NCI-H82 treated with DMSO at 0.1 percent for 48 hours (cell line): ENCODE measurements around the gene STARD3.
"Not testable (repeated sequence)": the region's sequence is repeated elsewhere in the genome, so short reads cannot be mapped to it uniquely, and the experiment has no call there.

ENCODE experiments used
- DNase-seq: peaks from one replicate; lab custom pipeline; 2025; ENCODE audit not compliant: unreplicated experiment; lab: John Stamatoyannopoulos, UW

The STARD3 gene

DNA sequence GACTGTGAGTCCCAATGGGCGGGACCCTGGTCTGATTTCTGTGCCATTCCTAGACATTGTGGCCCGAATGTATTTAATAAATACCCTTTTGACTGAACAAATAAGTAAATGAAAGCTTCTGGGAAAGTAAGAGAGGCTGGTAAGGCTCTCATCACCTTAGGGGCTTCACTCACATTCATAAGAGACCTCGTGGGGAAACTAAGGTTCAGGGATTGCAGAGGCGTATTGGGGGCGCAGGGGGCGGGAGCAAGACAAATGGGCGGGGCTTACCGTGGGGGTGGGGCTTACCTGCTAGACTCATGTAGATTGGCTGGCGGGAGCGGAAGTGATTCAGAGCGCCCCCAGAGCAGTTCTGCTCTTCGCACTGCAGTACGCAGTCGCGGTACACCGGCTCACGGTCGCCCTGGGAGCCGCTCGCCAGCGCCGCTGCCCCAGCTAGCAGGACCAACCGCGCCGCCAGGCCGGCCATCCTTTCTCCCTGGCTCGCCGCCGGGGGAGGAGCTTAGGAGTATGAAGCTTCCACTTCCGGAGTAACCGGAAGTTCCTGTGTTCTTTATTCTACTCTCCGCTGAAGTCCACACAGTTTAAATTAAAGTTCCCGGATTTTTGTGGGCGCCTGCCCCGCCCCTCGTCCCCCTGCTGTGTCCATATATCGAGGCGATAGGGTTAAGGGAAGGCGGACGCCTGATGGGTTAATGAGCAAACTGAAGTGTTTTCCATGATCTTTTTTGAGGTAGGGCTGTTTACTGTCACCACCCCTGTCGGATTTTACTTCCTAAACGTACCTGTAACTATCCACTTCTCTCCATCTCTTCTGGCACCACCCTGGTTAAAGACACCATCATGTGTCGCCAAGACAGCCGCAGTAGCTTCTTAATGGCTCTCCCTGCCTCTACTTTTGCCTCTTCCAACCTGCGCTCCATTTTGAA lies 50.9 kb downstream of the STARD3 start, which contains the start of gene PGAP3:
TSS of gene PGAP3 (minus strand) at position 512 of the 929 bp plus-strand sequence. CDS start at position 469, 43 bp downstream.
- DNase-seq = peak; percentile 93

DNA sequence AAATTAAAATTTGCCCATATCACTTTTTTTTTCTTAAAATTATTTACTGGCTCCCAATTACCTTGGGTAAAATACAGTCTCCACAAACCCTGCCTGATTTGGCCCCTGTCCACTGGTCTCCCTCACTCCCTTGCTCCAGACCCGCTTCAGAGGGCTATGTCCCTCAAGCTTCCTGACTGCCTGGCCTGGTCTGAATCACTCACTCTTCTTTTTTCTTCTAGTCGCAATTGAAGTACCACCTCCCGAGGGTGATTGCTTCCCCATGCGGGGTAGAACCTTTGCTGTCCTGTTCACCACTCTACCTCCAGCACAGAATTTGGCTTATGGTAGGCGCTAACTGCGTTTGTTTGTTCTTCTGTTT lies 51.5 kb downstream of the STARD3 start:
- no peak for DNase-seq

DNA sequence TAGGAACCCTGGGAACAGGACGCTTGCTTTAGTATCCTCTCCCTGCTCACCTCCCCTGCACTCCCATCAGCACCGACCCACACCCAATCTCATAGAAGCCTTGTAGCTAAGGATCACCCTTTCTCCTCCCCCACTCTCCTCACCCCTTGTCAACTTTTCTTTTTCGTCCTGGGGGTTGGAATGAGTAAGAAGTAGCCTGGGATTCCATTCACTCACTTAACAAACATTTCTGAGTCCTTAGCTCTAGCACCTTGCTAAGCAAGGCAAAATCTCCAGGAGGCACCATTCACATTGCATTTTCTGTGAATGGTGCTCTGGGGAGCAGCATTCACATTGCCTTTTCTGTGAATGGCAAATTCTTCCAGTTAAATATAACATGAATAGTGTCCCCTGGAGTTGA lies 52.0 kb downstream of the STARD3 start:
- no peak for DNase-seq

DNA sequence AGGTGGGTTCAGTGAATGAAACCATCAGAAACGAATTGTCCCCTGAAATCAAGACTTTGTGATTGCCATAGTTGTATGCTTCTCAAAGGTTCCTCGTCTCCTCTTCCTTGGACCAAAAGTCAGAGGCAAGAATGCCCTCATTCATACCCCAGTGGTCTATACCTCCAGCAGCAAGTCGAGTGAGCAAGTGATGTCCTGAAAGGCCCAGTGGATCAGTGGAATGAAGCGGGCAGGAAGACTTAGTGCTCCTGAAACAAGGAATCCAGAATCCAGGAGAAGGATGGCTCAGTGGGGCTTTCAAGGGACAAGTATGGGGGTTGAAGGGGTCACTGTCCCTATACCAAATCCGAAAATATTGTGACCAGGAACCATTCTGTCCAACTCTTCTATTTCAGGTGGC lies 57.6 kb downstream of the STARD3 start:
- DNase-seq = no peak

DNA sequence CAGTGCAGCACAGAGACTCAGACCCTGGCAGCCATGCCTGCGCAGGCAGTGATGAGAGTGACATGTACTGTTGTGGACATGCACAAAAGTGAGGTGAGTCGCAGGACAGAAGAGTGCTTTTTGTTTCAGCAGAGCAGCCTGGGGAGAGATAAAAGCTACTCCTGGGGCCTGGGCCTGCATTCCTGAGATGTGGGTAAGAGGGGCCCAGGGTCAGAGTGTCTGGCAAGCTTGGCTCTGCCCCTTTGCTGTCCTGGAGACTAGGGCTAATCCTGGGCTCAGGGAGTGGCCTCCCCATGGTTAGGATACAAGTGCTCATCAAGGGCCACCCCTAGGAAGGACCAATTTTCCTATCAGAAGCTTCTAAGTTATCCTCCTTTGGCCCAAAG lies 58.1 kb downstream of the STARD3 start:
- DNase-seq = no peak

DNA sequence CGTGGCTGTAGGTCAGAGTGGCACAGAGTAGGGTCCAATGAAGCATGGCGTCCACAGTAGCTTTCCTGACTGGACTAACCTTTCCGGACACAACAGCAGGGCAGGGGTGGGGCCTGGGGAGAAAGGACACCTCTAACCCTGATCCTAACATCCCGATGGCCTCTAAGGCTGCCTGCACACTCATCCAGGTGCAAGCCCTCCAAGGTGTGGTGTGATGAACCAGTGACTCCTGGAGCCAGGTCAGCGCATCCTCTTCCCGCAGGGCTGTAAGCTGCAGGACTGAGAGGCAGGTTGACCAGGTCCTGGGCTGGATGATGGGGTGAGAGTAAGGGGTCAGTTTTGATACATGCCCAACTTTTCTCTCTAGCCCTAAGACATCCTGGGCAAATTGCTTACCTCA lies 59.8 kb downstream of the STARD3 start:
- no peak for DNase-seq

DNA sequence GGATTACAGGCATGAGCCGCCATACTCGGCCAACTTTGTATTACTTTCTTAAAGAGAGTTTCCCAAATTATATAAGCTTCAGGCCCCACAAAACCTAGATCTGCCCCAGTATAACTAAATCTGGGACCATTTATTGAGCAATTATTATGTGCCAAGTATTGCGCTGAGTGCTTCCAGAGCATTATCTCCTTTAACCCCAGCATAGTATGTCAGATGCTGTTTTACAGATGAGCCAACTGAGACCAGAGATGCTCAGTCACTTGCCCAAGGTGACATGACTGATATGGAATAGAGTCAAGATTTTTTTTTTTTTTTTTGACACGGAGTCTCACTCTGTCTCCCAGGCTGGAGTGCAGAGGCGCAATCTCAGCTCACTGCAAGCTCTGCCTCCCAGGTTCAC lies 61.0 kb downstream of the STARD3 start:
- no peak for DNase-seq

DNA sequence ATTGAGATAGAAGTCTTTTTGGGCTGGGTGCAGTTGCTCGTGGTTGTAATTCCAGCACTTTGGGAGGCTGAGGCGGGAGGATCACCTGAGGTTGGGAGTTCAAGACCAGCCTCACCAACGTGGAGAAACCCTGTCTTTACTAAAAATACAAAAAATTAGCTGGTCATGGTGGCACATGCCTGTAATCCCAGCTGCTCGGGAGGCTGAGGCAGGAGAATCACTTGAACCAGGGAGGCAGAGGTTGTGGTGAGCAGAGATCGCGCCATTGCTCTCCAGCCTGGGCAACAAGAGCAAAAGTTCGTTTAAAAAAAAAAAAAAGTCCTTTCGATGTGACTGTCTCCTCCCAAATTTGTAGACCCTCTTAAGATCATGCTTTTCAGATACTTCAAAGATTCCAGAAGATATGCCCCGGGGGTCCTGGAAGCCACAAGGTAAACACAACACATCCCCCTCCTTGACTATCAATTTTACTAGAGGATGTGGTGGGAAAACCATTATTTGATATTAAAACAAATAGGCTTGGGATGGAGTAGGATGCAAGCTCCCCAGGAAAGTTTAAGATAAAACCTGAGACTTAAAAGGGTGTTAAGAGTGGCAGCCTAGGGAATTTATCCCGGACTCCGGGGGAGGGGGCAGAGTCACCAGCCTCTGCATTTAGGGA lies 62.3 kb downstream of the STARD3 start:
- DNase-seq = not testable (repeated sequence)

DNA sequence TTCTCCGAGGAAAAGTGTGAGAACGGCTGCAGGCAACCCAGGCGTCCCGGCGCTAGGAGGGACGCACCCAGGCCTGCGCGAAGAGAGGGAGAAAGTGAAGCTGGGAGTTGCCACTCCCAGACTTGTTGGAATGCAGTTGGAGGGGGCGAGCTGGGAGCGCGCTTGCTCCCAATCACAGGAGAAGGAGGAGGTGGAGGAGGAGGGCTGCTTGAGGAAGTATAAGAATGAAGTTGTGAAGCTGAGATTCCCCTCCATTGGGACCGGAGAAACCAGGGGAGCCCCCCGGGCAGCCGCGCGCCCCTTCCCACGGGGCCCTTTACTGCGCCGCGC lies 62.8 kb downstream of the STARD3 start, which contains the start of gene ERBB2:
TSS of gene ERBB2 (plus strand) at position 247 of the 330 bp plus-strand sequence. CDS start 175 bp downstream, outside the sequence.
- DNase-seq = no peak

DNA sequence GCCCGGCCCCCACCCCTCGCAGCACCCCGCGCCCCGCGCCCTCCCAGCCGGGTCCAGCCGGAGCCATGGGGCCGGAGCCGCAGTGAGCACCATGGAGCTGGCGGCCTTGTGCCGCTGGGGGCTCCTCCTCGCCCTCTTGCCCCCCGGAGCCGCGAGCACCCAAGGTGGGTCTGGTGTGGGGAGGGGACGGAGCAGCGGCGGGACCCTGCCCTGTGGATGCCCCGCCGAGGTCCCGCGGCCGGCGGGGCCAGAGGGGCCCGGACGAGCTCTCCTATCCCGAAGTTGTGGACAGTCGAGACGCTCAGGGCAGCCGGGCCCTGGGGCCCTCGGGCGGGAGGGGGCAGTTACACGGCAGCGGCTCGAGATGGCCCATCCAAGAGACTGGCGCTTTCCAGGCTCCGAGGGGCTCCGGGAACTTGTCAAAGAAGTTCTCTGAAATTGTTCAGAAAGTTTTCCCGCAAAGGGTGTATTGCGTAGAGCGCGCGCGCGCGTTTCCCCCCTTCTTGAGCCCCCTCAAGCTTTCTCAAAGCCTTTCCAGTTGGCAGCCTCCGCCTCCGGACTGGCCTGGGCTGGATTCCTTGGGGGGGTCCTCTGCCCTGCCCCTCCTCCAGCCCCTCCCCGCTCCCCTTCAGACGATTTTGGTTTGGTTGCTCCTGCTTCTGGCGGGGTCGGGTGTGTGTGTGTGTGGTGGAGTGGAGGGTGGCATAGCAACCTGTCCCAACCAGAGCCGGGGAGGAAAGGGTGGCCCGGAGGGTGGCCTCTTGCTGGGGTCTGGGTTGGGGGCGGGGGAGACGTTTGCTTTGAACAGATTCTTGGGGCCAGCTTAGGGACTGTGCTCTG lies 63.4 kb downstream of the STARD3 start:
- no peak for DNase-seq

DNA sequence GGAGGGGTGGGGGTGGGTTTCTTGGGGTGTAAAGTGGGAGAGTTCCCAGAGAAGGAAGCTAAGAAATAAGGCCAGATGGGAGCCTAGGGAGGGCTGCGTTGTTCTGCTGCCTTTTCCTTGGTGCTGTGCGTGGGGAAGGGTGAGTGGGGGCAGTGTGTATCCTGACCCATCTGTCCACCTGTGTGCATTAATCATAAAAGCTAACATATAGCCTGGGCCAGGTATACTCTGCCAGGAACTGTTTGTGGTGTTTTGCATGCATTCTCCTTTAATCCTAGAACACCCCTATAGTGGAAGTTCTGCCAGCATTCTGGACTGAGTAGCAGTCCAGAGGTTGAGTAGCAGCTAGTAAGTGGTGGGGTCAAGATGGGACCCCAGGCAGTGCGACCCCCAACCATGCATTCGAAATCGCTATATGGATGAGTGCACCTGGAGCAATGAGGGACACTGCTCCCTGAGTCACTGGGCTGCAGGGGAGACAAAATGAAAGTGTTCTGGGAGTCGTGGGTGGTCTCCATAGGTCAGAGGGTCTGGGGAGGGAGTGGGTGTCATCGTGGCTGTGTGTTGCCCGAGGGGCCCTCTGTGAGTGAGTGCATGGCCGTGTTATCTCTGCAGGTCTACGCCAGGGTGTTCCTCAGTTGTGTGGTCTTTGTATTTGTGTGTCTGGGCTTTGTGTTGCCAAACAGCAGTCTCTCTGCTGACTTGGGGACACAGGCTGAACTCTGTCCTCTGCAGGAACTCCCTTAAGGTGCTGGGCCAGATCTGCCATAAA lies 64.3 kb downstream of the STARD3 start:
- no peak for DNase-seq

DNA sequence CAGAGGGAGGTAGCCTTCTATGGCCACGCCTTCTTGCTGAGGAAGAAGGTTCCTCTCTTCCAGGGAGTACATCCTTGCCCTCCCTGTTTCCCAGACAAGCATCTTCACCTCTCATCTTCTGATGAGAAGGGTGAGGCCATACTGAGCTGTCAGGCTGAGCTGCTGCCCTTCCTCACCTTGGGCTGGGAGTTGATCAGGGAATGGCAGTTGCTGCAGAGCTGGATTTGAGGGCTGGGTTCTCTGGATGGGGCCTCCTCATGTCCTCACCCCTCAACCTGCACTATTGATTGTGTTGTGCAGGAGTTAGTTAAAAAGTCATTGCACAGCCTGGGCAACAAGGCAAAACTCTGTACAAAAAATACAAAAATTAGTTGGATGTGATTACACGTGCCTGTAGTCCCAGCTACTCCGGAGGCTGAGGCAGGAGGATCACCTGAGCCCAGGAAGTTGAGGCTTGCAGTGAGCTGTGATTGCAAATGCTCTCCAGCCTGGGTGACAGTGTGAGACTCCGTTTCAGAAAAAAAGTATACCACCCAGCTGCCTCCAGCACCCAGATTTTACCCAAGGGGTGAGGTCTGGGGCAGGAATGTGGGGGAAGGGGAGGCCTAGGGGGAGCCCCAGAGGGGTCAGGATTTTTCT lies 65.0 kb downstream of the STARD3 start:
- DNase-seq = no peak

DNA sequence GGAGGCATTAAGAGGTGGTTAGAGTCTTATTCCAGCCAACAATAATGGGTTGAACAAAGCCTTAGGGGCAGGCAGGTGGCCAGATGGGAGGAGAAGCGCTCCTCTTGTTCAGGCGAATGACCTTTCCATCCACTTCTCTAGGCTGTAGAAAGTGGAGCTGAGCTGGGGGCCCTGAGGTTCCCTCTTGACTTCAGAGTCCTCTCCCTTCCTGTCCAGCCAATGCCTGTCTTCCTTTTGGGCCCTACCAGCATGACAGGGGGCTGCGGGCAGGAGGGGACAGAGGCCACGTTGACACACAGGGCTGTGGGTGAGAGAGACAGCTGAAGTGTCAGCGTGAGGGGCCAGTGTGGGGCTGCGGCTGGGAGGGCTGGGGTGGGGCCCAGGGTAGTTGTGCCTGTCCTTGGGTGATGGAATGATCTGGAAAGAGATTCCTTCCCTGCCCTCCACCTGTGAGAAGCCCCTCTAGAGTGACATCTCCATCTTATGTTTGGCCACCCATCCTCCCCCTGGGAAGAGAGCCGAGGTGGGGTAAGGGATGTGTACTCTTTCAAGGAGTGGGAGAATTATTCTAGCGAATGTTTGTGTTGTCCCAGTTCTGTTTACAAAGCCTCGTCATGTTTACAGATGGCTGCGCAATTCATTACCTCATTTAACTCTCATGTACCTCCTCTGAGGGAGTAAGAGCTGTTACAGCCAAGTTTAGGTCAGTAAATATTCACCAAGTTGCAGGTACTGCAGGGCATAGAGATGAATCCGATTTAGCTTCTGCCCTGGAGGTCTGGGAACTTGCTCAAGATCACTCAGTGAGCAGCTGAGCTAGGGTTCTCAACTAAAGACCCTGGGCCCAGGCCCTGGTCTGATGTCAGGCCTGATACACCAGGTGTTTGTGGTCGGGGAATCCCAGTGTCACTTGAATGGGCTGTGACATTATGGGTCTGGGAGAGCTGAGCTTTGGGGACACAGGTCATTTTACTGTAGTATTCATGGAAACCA lies 66.3 kb downstream of the STARD3 start:
- no peak for DNase-seq

DNA sequence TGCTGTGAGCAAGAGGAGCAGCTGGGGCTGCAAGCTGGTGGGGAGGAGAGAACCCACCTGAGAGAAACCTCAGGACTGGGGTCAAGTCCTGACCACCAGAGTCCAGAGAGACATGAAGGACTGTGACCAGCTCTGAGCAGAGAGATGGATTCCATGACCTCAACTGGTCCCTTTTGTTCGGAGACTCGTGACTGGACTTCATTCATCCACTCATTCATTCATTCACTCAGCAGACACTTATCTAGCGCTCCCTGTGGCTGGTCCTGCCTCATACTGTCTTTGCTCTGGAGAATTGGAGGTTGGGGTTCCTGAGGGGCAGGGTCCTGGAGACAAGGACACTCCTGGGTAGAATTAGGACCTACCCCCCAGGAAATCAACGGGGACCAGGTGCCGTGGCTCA lies 67.0 kb downstream of the STARD3 start:
- no peak for DNase-seq

DNA sequence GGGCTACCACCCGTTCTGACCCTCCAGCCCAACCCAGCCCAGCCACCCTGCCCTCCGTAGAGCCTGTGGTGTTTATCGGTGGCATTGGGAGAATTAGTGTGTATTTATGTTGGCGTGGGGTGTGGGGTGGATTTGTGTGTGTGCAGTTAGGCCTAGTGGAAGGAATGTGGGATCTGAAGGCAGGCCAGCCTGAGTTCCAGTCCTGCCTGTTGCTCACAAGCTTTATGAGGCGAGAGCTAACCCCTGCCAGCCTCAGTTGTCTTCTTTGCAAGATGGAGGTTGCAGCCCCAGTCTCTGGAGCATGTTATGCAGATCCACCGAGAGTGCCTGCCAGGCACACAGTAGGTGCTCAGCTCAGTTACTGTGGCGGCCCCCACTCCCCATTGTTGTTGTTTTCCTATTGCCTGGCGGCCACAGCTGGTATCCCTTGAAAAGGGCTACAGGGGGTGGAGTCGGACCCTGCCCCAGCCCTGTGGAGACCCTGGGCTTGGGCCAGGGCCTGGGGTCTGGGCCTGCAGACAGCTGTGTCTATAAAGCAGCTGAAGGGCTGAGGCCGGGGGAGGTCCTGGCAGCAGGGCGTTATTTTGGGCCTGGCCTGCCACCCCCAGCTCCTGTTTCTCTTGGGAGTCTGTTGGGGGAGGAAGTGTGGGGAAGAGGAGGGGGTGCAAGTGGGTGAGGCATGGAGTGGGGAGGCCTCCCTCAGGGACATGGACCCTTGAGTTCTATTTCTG lies 68.0 kb downstream of the STARD3 start:
- DNase-seq = no peak

DNA sequence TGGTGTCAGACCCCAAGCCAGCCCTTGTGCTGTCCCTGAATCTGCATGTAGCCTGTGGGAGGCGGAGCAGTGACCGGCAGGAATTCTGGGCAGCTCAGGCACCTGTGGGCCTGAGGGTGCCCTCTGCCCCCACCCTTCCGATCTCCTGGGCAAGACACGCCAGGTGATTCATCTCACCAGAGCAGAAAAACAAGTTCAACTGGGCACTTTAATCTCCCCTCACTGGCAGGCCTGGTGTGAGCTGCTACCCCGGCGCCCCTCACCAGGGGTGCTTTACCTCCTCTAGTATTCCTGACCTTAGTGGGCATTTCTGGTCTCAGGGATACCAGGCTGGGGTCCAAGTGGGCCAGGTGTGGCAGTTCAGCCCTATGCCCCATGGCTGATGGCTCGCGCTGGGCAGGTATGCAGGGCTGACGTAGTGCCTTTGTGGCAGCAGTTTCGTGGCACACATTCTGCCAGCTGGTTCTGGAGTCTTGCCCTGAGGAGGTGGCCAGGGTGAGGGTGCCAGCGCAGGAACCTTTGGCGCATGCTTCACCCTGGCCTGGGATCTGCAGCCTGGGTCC lies 68.9 kb downstream of the STARD3 start:
- no peak for DNase-seq

DNA sequence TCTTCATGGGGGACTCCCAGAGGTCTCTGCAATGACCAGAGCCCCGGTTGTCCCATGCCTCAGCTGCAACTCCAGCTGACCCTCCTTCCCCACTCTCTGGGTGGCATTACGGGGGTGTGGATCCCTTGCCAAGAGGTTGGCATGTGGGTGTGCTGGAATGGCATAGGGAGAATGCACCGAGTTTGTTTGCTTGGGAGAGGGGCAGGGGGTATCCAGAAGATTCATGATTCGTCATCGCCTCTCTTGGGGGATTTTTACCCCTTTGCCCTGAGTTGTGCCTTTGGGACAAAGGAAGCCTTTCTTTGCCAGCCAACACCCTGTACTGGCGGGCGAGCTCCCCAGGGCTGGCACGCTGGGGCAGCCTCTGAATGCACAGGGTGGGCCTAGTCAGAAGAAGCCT lies 69.4 kb downstream of the STARD3 start:
- DNase-seq = no peak

DNA sequence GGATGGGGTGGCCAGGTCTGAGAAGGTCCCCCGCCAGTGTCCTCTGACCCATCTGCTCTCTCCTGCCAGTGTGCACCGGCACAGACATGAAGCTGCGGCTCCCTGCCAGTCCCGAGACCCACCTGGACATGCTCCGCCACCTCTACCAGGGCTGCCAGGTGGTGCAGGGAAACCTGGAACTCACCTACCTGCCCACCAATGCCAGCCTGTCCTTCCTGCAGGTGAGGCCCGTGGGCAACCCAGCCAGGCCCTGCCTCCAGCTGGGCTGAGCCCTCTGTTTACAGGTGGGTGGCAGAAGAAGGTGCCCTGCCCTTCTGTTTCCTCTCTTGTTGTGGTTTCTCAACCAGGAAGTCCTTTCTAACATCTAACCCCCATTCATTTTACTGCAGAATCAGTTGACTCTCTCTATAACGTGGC lies 70.0 kb downstream of the STARD3 start:
- DNase-seq = no peak
